GM23338 (cell line): Measurements from ENCODE around the gene USP32. TPM values are rescaled to one million over a fixed set of nuclear protein-coding genes. Genes with fewer than 3 reads are reported as not detected.
A peak's percentile ranks its signal among the peaks of the same experiment; 100 is the strongest.

ENCODE experiments used
- ATAC-seq: fragments of 200-7000 bp; cut with Tn5 transposase; 3 replicates; pipeline ENCODE4 v1.9.1; 2020
- DNase-seq: peaks from one replicate; pipeline ENCODE4 v3.0.0-alpha.2; 2015; ENCODE audit warnings: low spot score
- H2AFZ ChIP-seq: fragments of 200-600 bp; sonication (generic); 2 replicates; pipeline ENCODE4 v1.8.0; 2016; ENCODE audit warnings: antibody characterized with exemption, mild to moderate bottlenecking, moderate library complexity
- H3F3A ChIP-seq: fragments of 200-600 bp; sonication (generic); replicated peaks from 2 replicates; pipeline ENCODE4 v1.8.0; 2017; ENCODE audit warnings: antibody characterized with exemption, mixed run types, low read depth
- H3K27ac ChIP-seq: fragments of 200-600 bp; sonication (generic); 2 replicates; pipeline ENCODE4 v1.6.1; 2016; ENCODE audit warnings: low read depth
- H3K27me3 ChIP-seq: fragments of 200-600 bp; sonication (generic); 2 replicates; pipeline ENCODE4 v1.8.0; 2016; ENCODE audit warnings: mild to moderate bottlenecking, mixed run types, moderate library complexity; ENCODE audit not compliant: insufficient read depth
- H3K36me3 ChIP-seq: fragments of 200-600 bp; sonication (generic); 2 replicates; pipeline ENCODE4 v1.8.0; 2016; ENCODE audit warnings: mild to moderate bottlenecking; ENCODE audit not compliant: insufficient read depth
- H3K4me1 ChIP-seq: fragments of 200-600 bp; sonication (generic); 2 replicates; pipeline ENCODE4 v1.8.0; 2016; ENCODE audit warnings: mild to moderate bottlenecking, moderate library complexity; ENCODE audit not compliant: insufficient read depth
- H3K4me2 ChIP-seq: fragments of 200-600 bp; sonication (generic); 2 replicates; pipeline ENCODE4 v1.7.1; 2017; ENCODE audit warnings: mixed run types
- H3K4me3 ChIP-seq: fragments of 200-600 bp; sonication (generic); 2 replicates; pipeline ENCODE4 v1.6.1; 2016; ENCODE audit warnings: mixed run types
- H3K79me2 ChIP-seq: fragments of 200-600 bp; sonication (generic); replicated peaks from 2 replicates; pipeline ENCODE4 v1.8.0; 2017; ENCODE audit warnings: mild to moderate bottlenecking; ENCODE audit not compliant: insufficient read depth
- H3K9me2 ChIP-seq: fragments of 200-600 bp; sonication (generic); 2 replicates; pipeline ENCODE4 v1.8.0; 2017; ENCODE audit not compliant: insufficient read depth
- H4K20me1 ChIP-seq: fragments of 200-600 bp; sonication (generic); replicated peaks from 2 replicates; pipeline ENCODE4 v1.8.0; 2017; ENCODE audit warnings: mild to moderate bottlenecking; ENCODE audit not compliant: insufficient read depth
- H3K27ac Mint-ChIP-seq: 2 replicates; pipeline ENCODE4 v1.8.0; 2020; ENCODE audit warnings: inconsistent platforms, mild to moderate bottlenecking, moderate library complexity, mixed read lengths
- H3K27me3 Mint-ChIP-seq: 3 replicates; pipeline ENCODE4 v1.8.0; 2022; ENCODE audit warnings: low read depth, mild to moderate bottlenecking, moderate library complexity, mixed read lengths, inconsistent platforms; ENCODE audit not compliant: insufficient read depth, poor library complexity
- H3K36me3 Mint-ChIP-seq: 3 replicates; pipeline ENCODE4 v1.8.0; 2021; ENCODE audit warnings: low read depth, mild to moderate bottlenecking, inconsistent platforms, moderate library complexity, mixed read lengths
- H3K4me1 Mint-ChIP-seq: 3 replicates; pipeline ENCODE4 v1.8.0; 2020; ENCODE audit warnings: mild to moderate bottlenecking, inconsistent platforms, mixed read lengths
- H3K4me3 Mint-ChIP-seq: 3 replicates; pipeline ENCODE4 v1.8.0; 2021; ENCODE audit warnings: moderate library complexity, mild to moderate bottlenecking, inconsistent platforms, mixed read lengths
- H3K9me3 Mint-ChIP-seq: 3 replicates; pipeline ENCODE4 v1.8.0; 2020; ENCODE audit warnings: moderate library complexity, mild to moderate bottlenecking, inconsistent platforms, mixed read lengths
- CREB1 ChIP-seq: fragments of 250-450 bp; sonication (Bioruptor Pico); IDR thresholded peaks from 2 replicates; pipeline ENCODE4 v1.5.0; 2020; ENCODE audit warnings: low read depth, mild to moderate bottlenecking, moderate library complexity
- CTCF ChIP-seq, 2 experiments: fragments of 200-600 bp in 1 of 2; sonication (generic) in 1 of 2; conservative IDR thresholded peaks; 2 replicates each; pipeline versions ENCODE4 v1.5.1 to v1.6.1; 2016 to 2017; ENCODE audit warnings: antibody characterized with exemption in 2 of 2, low read depth in 2 of 2, mild to moderate bottlenecking in 2 of 2, moderate library complexity in 1 of 2
- ETS1 ChIP-seq: IDR thresholded peaks from 2 replicates; pipeline ENCODE4 v1.6.1; 2016; ENCODE audit warnings: antibody characterized with exemption
- EZH2 ChIP-seq: fragments of 200-600 bp; sonication (generic); IDR thresholded peaks from one replicate; pipeline ENCODE4 v1.8.0; 2017; ENCODE audit warnings: antibody characterized with exemption, mild to moderate bottlenecking, low read depth; ENCODE audit not compliant: unreplicated experiment
- EZH2phosphoT487 ChIP-seq: fragments of 200-600 bp; sonication (generic); IDR thresholded peaks from one replicate; pipeline ENCODE4 v1.8.1; 2018; ENCODE audit warnings: antibody characterized with exemption; ENCODE audit not compliant: unreplicated experiment
- JUNB ChIP-seq: IDR thresholded peaks from one replicate; pipeline ENCODE4 v1.6.1; 2016; ENCODE audit warnings: antibody characterized with exemption; ENCODE audit not compliant: unreplicated experiment
- NANOG ChIP-seq: IDR thresholded peaks from 2 replicates; pipeline ENCODE4 v1.6.1; 2016; ENCODE audit warnings: antibody characterized with exemption, borderline replicate concordance
- POLR2AphosphoS5 ChIP-seq: IDR thresholded peaks from 2 replicates; pipeline ENCODE4 v1.6.1; 2016; ENCODE audit warnings: antibody characterized with exemption, low read depth
- REST ChIP-seq: IDR thresholded peaks from one replicate; pipeline ENCODE4 v1.6.1; 2018; ENCODE audit warnings: antibody characterized with exemption; ENCODE audit not compliant: unreplicated experiment
- STAT1 ChIP-seq: IDR thresholded peaks from one replicate; pipeline ENCODE4 v1.6.1; 2016; ENCODE audit warnings: antibody characterized with exemption; ENCODE audit not compliant: unreplicated experiment
- ZNF114 ChIP-seq: fragments of 250-450 bp; sonication (Bioruptor Pico); IDR thresholded peaks from 2 replicates; pipeline ENCODE4 v1.5.0; 2020; ENCODE audit warnings: mild to moderate bottlenecking, moderate library complexity
- ZNF331 ChIP-seq: fragments of 250-450 bp; sonication (Bioruptor Pico); IDR thresholded peaks from 2 replicates; pipeline ENCODE4 v1.5.0; 2020; ENCODE audit warnings: low read depth, mild to moderate bottlenecking, moderate library complexity
- ZNF462 ChIP-seq: fragments of 250-450 bp; sonication (Bioruptor Pico); IDR thresholded peaks from 2 replicates; pipeline ENCODE4 v1.5.0; 2020; ENCODE audit warnings: mild to moderate bottlenecking, moderate library complexity
- polyA plus RNA-seq: library from polyadenylated mRNA; unstranded; fragments of >200 nt; fragmentation: Nextera tagmentation; extraction: Ambion mirVana; gene quantifications from 2 replicates; pipeline ENCODE4 v1.2.1, GENCODE V29; 2016
- total RNA-seq: library from RNA; depleted of rRNA; stranded (reverse); fragments of >200 nt; shearing (Covaris generic); gene quantifications from 2 replicates; pipeline ENCODE4 v1.2.3, GENCODE V29; 2014

USP32 gene
- total and polyA plus RNA-seq, 2 experiments from 2014 or later = 43.6 to 129 TPM

- 0 out of 2 replicates have a peak, but pooled peaks cover 6% of the 10 kb centered on the region for H3F3A ChIP-seq
- Mint-ChIP-seq H3K4me3 (peak overlapping the region; percentile 38; the same call in 2 of the 3 replicates), H3K27ac (no peak overlapping the region), H3K4me1 (peaks cover 30% of the 10 kb centered on the region), H3K9me3 (no peaks in the 10 kb centered on the region; the same call in 2 of the 3 replicates), H3K36me3 (peaks cover 6% of the 10 kb centered on the region; the same call in 1 of the 3 replicates), H3K27me3 (peaks cover 7% of the 10 kb centered on the region)
- H4K20me1 ChIP-seq = no peaks in the 10 kb centered on the region; the same call in 1 of the 2 replicates
- no peaks in the 10 kb centered on the region for H3K27me3 ChIP-seq
- H3K4me3 ChIP-seq = no peak overlapping the region
- DNase-seq (no peak), ATAC-seq (no peak)
- no peak overlapping the region for H3K27ac ChIP-seq
- H3K4me1 ChIP-seq = peaks cover 21% of the 10 kb centered on the region
- no peak overlapping the region for H2AFZ ChIP-seq
- H3K4me2 ChIP-seq = no peak overlapping the region
- H3K36me3 ChIP-seq = no peaks in the 10 kb centered on the region
- TF ChIP-seq ZNF462 (CRISPR knock-in tag) (no peak), ETS1 (no peak), ZNF114 (CRISPR knock-in tag) (no peak), JUNB (no peak), ZNF331 (CRISPR knock-in tag) (no peak), EZH2phosphoT487 (no peak), EZH2 (no peak), REST (no peak), CTCF (conservative IDR thresholded peaks at IDR 0.05; ENCODE audit: low read depth in 2 of 2) (no peak), POLR2AphosphoS5 (no peak), NANOG (no peak), STAT1 (no peak), CREB1 (no peak)
- peaks cover 25% of the 10 kb centered on the region for H3K79me2 ChIP-seq
- H3K9me2 ChIP-seq = no peaks in the 10 kb centered on the region
Measured at GRCh38 chr17:60393840-60394723, 2.1 kb upstream of the USP32 start.
